Measurements from ENCODE around the gene GAPDHS. TPM values are rescaled to one million over a fixed set of nuclear protein-coding genes. Genes with fewer than 3 reads are reported as not detected.

Gene GAPDHS
- total RNA-seq, 1 donor from 2014 or later: not detected

- no peak for DNase-seq (ENCODE audit: low spot score)
Observed at GRCh38 chr19:35534803-35535480, 1.7 kb downstream of the GAPDHS start.

- DNase-seq (ENCODE audit: low spot score): no peak
Observed at GRCh38 chr19:35539314-35539713, 6.1 kb downstream of the GAPDHS start.

- no peak for DNase-seq (ENCODE audit: low spot score)
Observed at GRCh38 chr19:35539850-35540249, 6.6 kb downstream of the GAPDHS start.

GRCh38 chr19:35540356-35540927 is 7.2 kb downstream of the GAPDHS start:
- DNase-seq (ENCODE audit: low spot score): no peak

- no peak for DNase-seq (ENCODE audit: low spot score)
Observed at GRCh38 chr19:35542209-35542608, 9.0 kb downstream of the GAPDHS start.

GRCh38 chr19:35543280-35544109 is 10.2 kb downstream of the GAPDHS start:
- no peak for DNase-seq (ENCODE audit: low spot score)

- no peak for DNase-seq (ENCODE audit: low spot score)
Observed at GRCh38 chr19:35544110-35544802, 11.0 kb downstream of the GAPDHS start.

GRCh38 chr19:35545001-35545854 is 12.0 kb downstream of the GAPDHS start, which contains the start of gene TMEM147:
TSS of gene TMEM147 (plus strand) at chr19:35545626. CDS start at chr19:35545740, 114 bp downstream.
- peak; percentile 97 for DNase-seq (ENCODE audit: low spot score)

GRCh38 chr19:35545855-35546381 is 12.7 kb downstream of the GAPDHS start:
- no peak for DNase-seq (ENCODE audit: low spot score)

- DNase-seq (ENCODE audit: low spot score): no peak
Observed at GRCh38 chr19:35546532-35546931, 13.3 kb downstream of the GAPDHS start.

- no peak for DNase-seq (ENCODE audit: low spot score)
Observed at GRCh38 chr19:35549174-35549788, 16.0 kb downstream of the GAPDHS start.

- DNase-seq (ENCODE audit: low spot score): no peak
Observed at GRCh38 chr19:35549879-35550523, 16.7 kb downstream of the GAPDHS start.

- no peak for DNase-seq (ENCODE audit: low spot score)
Observed at GRCh38 chr19:35551091-35551810, 18.0 kb downstream of the GAPDHS start.

GRCh38 chr19:35552534-35553384 is 19.5 kb downstream of the GAPDHS start:
- no peak for DNase-seq (ENCODE audit: low spot score)

- DNase-seq (ENCODE audit: low spot score): no peak
Observed at GRCh38 chr19:35553385-35554000, 20.2 kb downstream of the GAPDHS start.

GRCh38 chr19:35554076-35554475 is 20.8 kb downstream of the GAPDHS start:
- DNase-seq (ENCODE audit: low spot score): no peak

- DNase-seq (ENCODE audit: low spot score): no peak
Observed at GRCh38 chr19:35555301-35556005, 22.2 kb downstream of the GAPDHS start.
